NCI-H526 treated with DMSO at 0.1 percent for 48 hours (cell line): Measurements from ENCODE around the gene NPC1.

Experiments
- DNase-seq: peaks from one replicate; lab custom pipeline; 2025; lab: John Stamatoyannopoulos, UW

Gene NPC1

DNA sequence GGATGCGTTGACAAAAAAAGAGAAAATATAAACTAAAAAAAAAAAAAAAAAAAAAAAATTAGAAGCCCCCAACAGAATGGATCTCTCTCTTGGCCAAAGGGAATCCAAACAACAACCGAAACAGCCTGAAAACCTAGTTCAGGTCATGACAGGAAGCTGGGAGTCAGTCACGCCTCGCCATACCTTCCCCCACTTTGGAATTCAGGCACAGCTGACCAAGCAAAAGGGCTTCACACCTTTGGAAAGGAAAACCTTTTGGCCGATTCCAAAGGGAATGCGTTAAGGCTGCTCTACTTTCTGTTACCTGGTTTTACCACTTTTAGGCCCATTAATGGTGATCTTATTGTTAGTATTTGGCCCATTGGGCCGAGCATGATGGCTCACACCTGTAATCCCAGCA lies 100.9 kb downstream of the NPC1 start:
- no peak for DNase-seq

DNA sequence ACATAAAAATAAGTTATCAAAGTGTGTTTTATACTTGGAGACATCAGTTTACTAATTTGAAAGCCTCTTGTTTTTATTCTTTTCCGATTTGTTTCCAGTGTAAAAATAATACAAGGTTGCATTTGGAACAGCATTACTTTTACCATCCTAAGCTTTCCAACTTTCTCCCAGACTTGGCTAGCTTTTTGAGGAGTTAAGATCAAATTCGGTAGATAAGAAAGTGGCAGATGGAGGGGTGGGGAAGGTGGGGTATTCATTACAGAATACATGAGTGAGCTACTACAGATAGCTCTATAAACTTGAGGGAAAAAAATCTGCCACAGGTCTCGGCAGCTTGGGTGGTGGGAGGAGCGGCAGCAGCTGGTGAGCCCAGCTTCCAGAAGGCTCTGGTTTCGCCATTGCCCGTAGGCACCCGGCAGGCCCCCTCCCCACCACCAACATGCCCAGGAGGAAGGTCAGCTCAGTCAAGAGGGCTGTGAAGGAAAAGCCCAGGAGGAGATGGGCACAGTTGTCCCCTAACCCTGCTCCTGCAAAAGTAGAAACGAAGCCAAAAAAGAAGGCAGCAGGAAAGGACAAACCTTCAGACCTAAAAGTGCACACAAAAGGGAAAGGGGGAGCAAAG lies 101.6 kb downstream of the NPC1 start:
- no peak for DNase-seq
